HCT116 (cell line): Measurements from ENCODE around the gene FNDC1. TPM values are rescaled to one million over a fixed set of nuclear protein-coding genes. Genes with fewer than 3 reads are reported as not detected.

Experiments
- ATAC-seq: fragments of 200-7000 bp; cut with Tn5 transposase; 2 replicates; pipeline ENCODE4 v1.9.1; 2020; ENCODE audit warnings: mild to moderate bottlenecking, moderate library complexity
- BruUV-seq: library from RNA; stranded (reverse); fragments of 400-500 nt; replicated peaks from 2 replicates; lab custom pipeline; 2021; lab: Mats Ljungman, UMichigan
- CTCF ChIA-PET: fragments of 300-600 bp; sonication (Branson Sonifier 250); formaldehyde crosslinking; loops from one replicate; lab custom pipeline; 2021; ENCODE audit warnings: antibody characterized with exemption; lab: Charles Lee
- POLR2A ChIA-PET: fragments of 300-600, 350-600 bp; sonication (Branson Sonifier 250); formaldehyde crosslinking; loops from one replicate; lab custom pipeline; 2021; ENCODE audit warnings: antibody characterized with exemption; lab: Charles Lee
- RAD21 ChIA-PET, 2 experiments: fragments of 300-600 bp; sonication (Branson Sonifier 250); formaldehyde crosslinking; loops; one replicate each; lab custom pipeline; 2023; ENCODE audit warnings: low total read pairs in 2 of 2; ENCODE audit not compliant: uncharacterized antibody in 2 of 2, unreplicated experiment in 2 of 2, low non-redundant PET in 1 of 2; lab: Charles Lee
- DNase-seq: peaks from one replicate; pipeline ENCODE4 v3.0.0-alpha.2; 2010; ENCODE audit warnings: low read depth, low spot score
- H2AFZ ChIP-seq: fragments of 200-600 bp; shearing (Covaris generic), sonication (generic); 2 replicates; pipeline ENCODE4 v1.6.1; 2017; ENCODE audit warnings: low read depth, mixed run types, mixed read lengths, antibody characterized with exemption, low read length; ENCODE audit not compliant: poor library complexity, severe bottlenecking
- H3K27ac ChIP-seq: 2 replicates; pipeline ENCODE4 v1.5.1; 2012; ENCODE audit warnings: low read depth, low read length
- H3K27me3 ChIP-seq: fragments of 200-600 bp; sonication (generic); 2 replicates; pipeline ENCODE4 v1.6.1; 2016; ENCODE audit warnings: mixed run types, low read length, mixed read lengths; ENCODE audit not compliant: insufficient read depth
- H3K36me3 ChIP-seq, 2 experiments: fragments of 200-500 bp in 1 of 2; fragments of 200-600 bp in 1 of 2; sonication (Bioruptor generic) in 1 of 2; sonication (generic) in 1 of 2; 2 replicates each; pipeline versions ENCODE4 v1.5.1 to v1.6.1; 2014 to 2016; ENCODE audit warnings: low read length in 2 of 2, inconsistent platforms in 1 of 2, mixed read lengths in 1 of 2, mixed run types in 1 of 2; ENCODE audit not compliant: insufficient read depth in 2 of 2, control insufficient read depth in 1 of 2
- H3K4me1 ChIP-seq, 2 experiments: fragments of 200-600 bp in 1 of 2; sonication (generic) in 1 of 2; 2 replicates each; pipeline versions ENCODE4 v1.5.1 to v1.6.1; 2012 to 2017; ENCODE audit warnings: low read length in 2 of 2, inconsistent platforms in 1 of 2, mild to moderate bottlenecking in 1 of 2, mixed read lengths in 1 of 2, mixed run types in 1 of 2, moderate library complexity in 1 of 2; ENCODE audit not compliant: insufficient read depth in 2 of 2, control insufficient read depth in 1 of 2
- H3K4me2 ChIP-seq: fragments of 200-600 bp; sonication (generic); 2 replicates; pipeline ENCODE4 v1.6.1; 2017; ENCODE audit warnings: mixed run types, low read length, mixed read lengths
- H3K4me3 ChIP-seq, 2 experiments: fragments of 200-600 bp in 1 of 2; sonication (generic) in 1 of 2; replicated peaks in 1 of 2; 2 replicates each; pipeline ENCODE4 v1.5.1; 2011 to 2016; ENCODE audit warnings: low read length in 2 of 2, control low read depth in 1 of 2, low read depth in 1 of 2, mild to moderate bottlenecking in 1 of 2, mixed read lengths in 1 of 2, mixed run types in 1 of 2
- H3K79me2 ChIP-seq: fragments of 200-600 bp; sonication (generic); 2 replicates; pipeline ENCODE4 v1.6.1; 2017; ENCODE audit warnings: mild to moderate bottlenecking, mixed run types, low read length, moderate library complexity, mixed read lengths; ENCODE audit not compliant: insufficient read depth
- H3K9ac ChIP-seq: fragments of 200-600 bp; sonication (generic); 2 replicates; pipeline ENCODE4 v1.6.1; 2016; ENCODE audit warnings: low read length, mixed read lengths
- H3K9me2 ChIP-seq: fragments of 200-600 bp; sonication (generic), shearing (Covaris generic); 2 replicates; pipeline ENCODE4 v1.6.1; 2017; ENCODE audit warnings: mixed run types, mild to moderate bottlenecking, moderate library complexity; ENCODE audit not compliant: insufficient read depth
- H3K9me3 ChIP-seq, 2 experiments: fragments of 200-500 bp in 1 of 2; fragments of 200-600 bp in 1 of 2; sonication (Bioruptor generic) in 1 of 2; sonication (generic) in 1 of 2; 2 replicates each; pipeline ENCODE4 v1.6.1; 2014 to 2017; ENCODE audit warnings: low read length in 2 of 2, mixed read lengths in 2 of 2, inconsistent platforms in 1 of 2, low read depth in 1 of 2, mild to moderate bottlenecking in 1 of 2, mixed run types in 1 of 2, moderate library complexity in 1 of 2; ENCODE audit not compliant: control insufficient read depth in 1 of 2, insufficient read depth in 1 of 2
- H4K20me1 ChIP-seq: fragments of 200-600 bp; sonication (generic), shearing (Covaris generic); 2 replicates; pipeline ENCODE4 v1.6.1; 2017; ENCODE audit warnings: mixed run types, mild to moderate bottlenecking, moderate library complexity; ENCODE audit not compliant: insufficient read depth
- ATF3 ChIP-seq: IDR thresholded peaks from 2 replicates; pipeline ENCODE4 v1.6.1; 2012
- EGR1 ChIP-seq: IDR thresholded peaks from 2 replicates; pipeline ENCODE4 v1.6.1; 2012; ENCODE audit warnings: low read depth
- FOSL1 ChIP-seq: IDR thresholded peaks from 2 replicates; pipeline ENCODE4 v1.6.1; 2012; ENCODE audit warnings: low read depth
- POLR2AphosphoS5 ChIP-seq: IDR thresholded peaks from 2 replicates; pipeline ENCODE4 v1.6.1; 2011; ENCODE audit warnings: mild to moderate bottlenecking, low read depth, low read length, moderate library complexity
- SIN3A ChIP-seq: IDR thresholded peaks from 2 replicates; pipeline ENCODE4 v1.6.1; 2012; ENCODE audit warnings: low read depth
- SP1 ChIP-seq: IDR thresholded peaks from 2 replicates; pipeline ENCODE4 v1.6.1; 2012; ENCODE audit warnings: low read depth
- ZBTB33 ChIP-seq: IDR thresholded peaks from 2 replicates; pipeline ENCODE4 v1.6.1; 2011; ENCODE audit warnings: mild to moderate bottlenecking, low read length, moderate library complexity; ENCODE audit not compliant: insufficient replicate concordance; ENCODE audit errors: extremely low read depth
- ZFX ChIP-seq: fragments of 450-650 bp; IDR thresholded peaks from 2 replicates; pipeline ENCODE4 v1.6.1; 2017
- intact Hi-C: fragments of 100-400 bp; cut with micrococcal nuclease; formaldehyde crosslinking; loops from 2 replicates; pipeline ENCODE4 v1.10.0; 2022
- total RNA-seq: library from RNA; stranded (reverse); gene quantifications from one replicate; pipeline ENCODE4 v1.2.1, GENCODE V29; 2021; ENCODE audit not compliant: unreplicated experiment

The FNDC1 gene
- total RNA-seq, 1 experiment from 2014 or later = 0.07 TPM

GRCh38 chr6:159194421-159194820 is 25.2 kb downstream of the FNDC1 start:
- H3K4me2 ChIP-seq = no peak overlapping the region
- H3K27me3 ChIP-seq = peaks cover 45% of the 10 kb centered on the region
- POLR2A ChIA-PET = no interaction called here
- RAD21 ChIA-PET = no interaction called here
- DNase-seq (no peak), ATAC-seq (no peak)
- no peaks in the 10 kb centered on the region for H3K36me3 ChIP-seq
- no peaks in the 10 kb centered on the region for H4K20me1 ChIP-seq
- H3K9me3 ChIP-seq = no peaks in the 10 kb centered on the region
- H3K79me2 ChIP-seq = no peaks in the 10 kb centered on the region
- H2AFZ ChIP-seq = no peak overlapping the region
- H3K9me2 ChIP-seq = 0 out of 2 replicates have a peak, but pooled peaks cover 4% of the 10 kb centered on the region
- CTCF ChIA-PET = no interaction called here
- no TSS peak for BruUV-seq
- H3K4me3 ChIP-seq = no peak overlapping the region
- TF ChIP-seq EGR1 (no peak), SP1 (no peak), SIN3A (no peak), ZBTB33 (no peak)
- intact Hi-C loops = no loop called here
- H3K9ac ChIP-seq = no peak overlapping the region
- no peaks in the 10 kb centered on the region for H3K4me1 ChIP-seq
- no peak overlapping the region for H3K27ac ChIP-seq

- H3K9ac ChIP-seq = no peak overlapping the region
- no peak for ATAC-seq
- 0 out of 2 replicates have a peak, but pooled peaks cover 4% of the 10 kb centered on the region for H3K9me2 ChIP-seq
- intact Hi-C loops = no loop called here
- no peaks in the 10 kb centered on the region for H3K4me1 ChIP-seq
- no TSS peak for BruUV-seq
- H3K4me2 ChIP-seq = no peak overlapping the region
- CTCF ChIA-PET = no interaction called here
- RAD21 ChIA-PET = no interaction called here
- TF ChIP-seq EGR1 = no peak
- TF ChIP-seq POLR2AphosphoS5 = no peak
- TF ChIP-seq ATF3 = no peak
- TF ChIP-seq FOSL1 = no peak
- no peak for TF ChIP-seq ZFX
- no peaks in the 10 kb centered on the region for H4K20me1 ChIP-seq
- DNase-seq = no peak
- H3K36me3 ChIP-seq = no peaks in the 10 kb centered on the region
- POLR2A ChIA-PET = no interaction called here
- no peak overlapping the region for H3K27ac ChIP-seq
- no peaks in the 10 kb centered on the region for H3K79me2 ChIP-seq
- no peak overlapping the region for H3K4me3 ChIP-seq
- H2AFZ ChIP-seq = no peak overlapping the region
- peaks cover 49% of the 10 kb centered on the region for H3K27me3 ChIP-seq
- H3K9me3 ChIP-seq = no peaks in the 10 kb centered on the region
These were observed 27.3 kb downstream of the FNDC1 start for GRCh38 chr6:159196430-159196975.
